GM19025 (cell line): ENCODE results near the gene CTSS.

ENCODE experiments used
- ATAC-seq: cut with Tn5 transposase; IDR thresholded peaks from one replicate; pipeline ENCODE4 v1.9.1; 2021; ENCODE audit warnings: mild to moderate bottlenecking, low read depth, moderate library complexity; ENCODE audit not compliant: unreplicated experiment

Gene CTSS

DNA sequence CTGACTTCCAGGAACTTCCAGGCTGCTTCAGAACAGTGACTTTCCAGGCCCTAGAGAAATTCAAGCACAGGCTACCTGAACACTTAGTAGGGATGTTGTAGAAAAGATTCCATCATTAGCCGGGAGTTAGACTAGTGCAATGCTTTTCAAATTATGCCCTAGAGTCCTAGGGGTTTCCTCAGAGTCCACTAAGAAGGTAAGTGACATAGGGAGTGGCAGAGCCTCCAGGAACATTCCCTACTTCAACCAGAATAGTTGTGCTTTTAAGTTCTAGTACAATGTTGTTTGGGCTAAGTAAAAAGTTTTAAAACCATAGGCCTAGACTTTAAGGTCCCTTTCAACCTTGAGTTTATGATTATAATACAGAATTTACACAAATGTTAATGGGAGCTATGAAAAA, 59.5 kb downstream of the CTSS start:
- no peak for ATAC-seq

DNA sequence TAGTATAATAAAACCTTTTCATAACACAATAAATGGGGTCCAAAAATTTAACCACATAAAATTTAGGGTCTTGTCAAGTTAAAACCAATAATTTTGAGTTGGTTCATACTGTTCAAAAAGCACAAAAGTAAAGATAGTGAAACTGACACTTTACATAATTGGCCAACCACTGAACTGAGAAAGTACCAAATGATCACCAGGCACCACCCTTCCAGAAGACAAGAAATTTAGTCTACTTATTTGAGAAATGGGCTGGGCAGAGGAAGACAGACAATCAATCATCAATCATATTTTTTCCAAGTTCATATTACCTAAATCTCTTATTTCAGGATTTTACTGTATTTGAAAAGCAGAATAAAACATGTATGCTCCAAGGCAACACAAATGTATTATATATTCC, 62.2 kb downstream of the CTSS start:
- ATAC-seq = no peak

DNA sequence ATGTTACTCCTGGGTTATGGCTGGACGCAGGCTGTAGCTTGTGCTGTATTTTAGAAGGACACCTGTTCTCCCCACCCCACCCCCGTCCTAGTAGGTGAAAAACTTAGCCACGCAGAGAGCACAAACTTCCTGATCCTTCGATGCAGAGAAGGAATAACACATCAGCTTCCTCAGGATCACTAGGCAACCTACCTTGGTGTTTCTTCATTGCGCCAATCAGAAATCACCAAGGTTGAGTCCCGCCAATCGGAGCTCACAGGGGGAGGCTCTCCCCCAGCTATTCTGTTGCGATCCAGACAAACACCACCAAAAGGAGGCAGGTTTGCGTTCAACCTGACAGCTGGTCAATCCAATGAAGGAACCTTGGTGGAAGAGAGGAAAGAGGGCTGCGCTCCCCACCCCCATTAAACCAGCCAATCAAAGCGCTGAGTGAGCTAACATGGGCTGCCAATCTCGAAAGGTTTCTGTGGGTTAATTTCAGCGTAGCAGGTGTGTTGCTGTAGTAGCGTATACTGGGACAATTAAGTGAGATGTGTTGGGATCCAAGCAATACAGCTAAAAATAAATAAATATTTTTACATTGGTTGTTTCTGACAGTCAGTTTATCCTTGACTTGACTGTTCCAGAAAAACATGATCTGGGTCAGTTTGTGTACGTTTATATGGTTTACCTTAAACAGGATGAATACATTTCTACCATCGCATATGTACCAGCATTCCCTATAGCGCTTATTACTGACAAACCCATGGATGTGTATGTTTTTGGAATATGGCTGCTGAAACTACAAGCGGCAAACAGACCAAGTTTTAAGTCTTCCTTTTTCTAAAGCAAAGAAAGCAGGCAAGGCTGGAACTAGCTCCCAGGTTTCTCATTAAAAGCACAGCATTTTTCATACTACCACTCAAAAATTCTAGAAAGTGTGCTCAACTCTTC, 68.3 kb downstream of the CTSS start, which contains the start of gene GOLPH3L:
Gene GOLPH3L (minus strand): TSS at position 160 of the 933 bp plus-strand sequence. CDS start 2,316 bp downstream, outside the sequence.
- ATAC-seq = peak; percentile 98

DNA sequence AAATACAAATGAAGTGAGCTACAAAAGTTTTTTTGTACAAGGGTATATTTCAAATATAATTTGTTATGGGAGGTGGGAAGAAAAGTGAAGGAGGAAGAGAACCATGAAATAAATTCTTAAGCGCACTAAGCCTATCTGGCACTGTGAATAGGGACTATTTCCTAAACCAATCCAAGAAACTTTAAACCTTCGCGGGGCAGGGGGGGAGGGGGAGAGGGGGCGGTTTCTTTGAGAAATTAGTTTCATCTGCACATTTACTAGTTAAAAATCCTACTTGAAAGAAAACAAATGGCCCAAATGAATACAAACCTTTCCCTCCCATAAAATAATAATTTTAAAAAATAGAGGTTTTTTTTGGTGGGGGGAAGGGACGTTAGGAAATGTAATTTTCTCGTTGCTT, 69.0 kb downstream of the CTSS start:
- no peak for ATAC-seq

DNA sequence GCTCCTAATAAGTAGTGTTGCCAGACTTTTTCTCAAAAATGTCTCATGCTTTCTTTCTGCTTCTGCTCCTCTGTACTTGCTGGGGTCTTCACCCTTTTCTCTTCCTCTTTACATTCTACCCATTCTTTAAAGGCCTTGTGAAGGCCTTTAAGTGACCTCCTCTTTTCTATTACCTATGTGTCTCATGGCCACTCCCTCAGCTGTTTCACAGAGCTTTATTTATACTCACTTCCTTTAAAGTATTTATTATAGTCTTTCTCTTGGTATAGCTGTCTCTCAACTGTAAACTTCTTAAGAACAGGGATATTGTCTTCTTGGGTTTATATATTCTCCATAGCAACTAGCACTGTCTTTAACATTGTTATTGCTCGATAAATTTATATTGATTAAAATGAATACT, 69.4 kb downstream of the CTSS start:
- no peak for ATAC-seq

DNA sequence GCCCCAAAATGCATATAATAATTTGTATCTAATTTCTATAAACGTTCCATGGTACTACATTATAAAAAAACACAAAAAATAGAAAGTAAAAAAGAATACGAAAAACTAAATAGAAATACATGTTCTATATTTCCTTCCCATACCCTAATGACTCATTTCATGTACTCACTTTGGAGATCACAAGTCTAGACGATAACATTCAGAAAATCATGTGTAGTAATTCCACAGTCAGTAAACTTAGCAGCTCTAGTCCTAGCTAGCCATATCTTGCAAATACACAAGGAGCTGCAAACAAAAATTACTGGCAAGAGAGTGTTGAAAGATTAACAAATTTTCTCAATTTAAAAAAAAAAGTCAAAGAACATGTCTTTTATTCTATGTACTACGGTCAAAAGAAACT, 70.0 kb downstream of the CTSS start:
- ATAC-seq = no peak

DNA sequence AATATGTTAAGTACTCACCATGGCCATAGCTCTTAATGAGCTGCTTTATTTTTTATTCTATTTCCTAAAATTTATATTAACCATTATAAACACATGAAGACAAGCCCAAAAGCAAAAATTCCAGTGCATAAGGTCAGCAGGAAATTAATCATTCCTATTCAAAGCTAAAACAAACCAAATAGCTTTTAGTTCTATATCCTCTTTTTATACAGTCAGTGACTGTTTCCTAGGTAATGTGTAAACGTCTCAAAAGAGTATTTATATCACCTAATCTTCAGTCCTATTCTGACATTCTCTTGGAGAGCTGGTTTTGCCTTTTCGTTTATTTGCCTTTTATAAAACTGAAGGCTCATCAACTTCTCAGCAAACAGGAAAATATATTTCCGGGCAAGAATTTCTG, 72.9 kb downstream of the CTSS start:
- ATAC-seq = no peak

DNA sequence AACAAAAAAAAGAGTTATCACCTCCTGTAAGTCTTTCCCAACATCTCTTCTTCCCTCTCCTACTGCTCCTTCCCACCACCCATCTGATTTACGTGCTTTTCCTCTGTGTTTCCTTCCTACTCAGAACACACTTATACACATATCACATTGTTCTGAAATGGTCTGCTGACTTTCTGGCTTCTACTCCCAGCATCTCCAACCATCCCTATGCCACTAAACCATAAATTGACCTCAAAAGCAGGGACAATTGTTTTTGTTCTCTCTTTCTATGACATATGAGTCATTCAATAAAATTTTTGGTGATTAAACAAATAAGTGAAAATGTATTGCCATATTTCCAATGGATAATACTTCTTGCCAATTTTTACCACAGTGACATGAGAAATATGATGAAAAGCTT, 76.8 kb downstream of the CTSS start:
- no peak for ATAC-seq

DNA sequence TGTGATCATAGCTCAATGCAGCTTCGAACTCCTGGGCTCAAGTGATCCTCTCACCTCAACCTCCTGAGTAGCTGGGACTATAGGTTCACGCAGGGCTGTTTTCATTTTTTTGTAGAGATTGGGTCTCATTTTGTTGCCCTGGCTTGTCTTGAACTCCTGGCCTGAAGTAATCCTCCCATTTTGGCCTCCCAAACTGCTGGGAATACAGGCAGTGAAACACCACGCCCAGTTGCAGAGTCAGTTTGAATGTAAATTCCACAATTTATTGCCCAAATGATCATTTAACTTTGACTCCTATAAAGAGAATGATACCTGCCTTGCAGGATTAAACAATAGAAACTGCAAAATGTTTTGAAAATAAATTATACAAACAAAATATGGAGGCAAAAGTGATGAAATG, 79.3 kb downstream of the CTSS start:
- no peak for ATAC-seq

DNA sequence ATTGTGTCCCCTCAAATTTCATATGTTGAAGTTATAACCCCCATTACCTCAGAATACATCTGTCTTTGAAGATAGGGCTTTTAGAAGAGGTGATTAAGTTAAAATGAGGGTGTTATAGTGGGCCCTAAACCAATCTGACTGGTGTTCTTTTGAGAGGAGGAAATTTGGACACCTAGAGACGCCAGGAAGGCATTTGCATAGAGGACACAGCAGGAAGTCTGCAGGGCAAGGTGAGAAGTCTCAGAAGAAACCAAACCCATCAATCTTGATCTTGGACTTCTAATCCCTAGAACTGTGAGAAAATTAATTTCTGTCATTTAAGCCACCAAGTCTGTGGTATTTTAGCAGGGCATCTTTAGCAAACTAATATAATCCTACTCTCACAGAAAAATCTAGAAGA, 81.7 kb downstream of the CTSS start:
- no peak for ATAC-seq
